Lung microvascular endothelial cell (primary cell): ENCODE data around the gene TBCD. TPM values are rescaled to one million over a fixed set of nuclear protein-coding genes. Genes with fewer than 3 reads are reported as not detected.
A peak's percentile ranks its signal among the peaks of the same experiment; 100 is the strongest.

Experiments used
- DNase-seq, 2 donors: peaks; one replicate each; pipeline versions ENCODE4 v3.0.0 to v3.0.0-alpha.2; 2010; ENCODE audit warnings: low read depth in 2 of 2
- total RNA-seq: library from RNA; depleted of rRNA; stranded (reverse); fragments of >200 nt; gene quantifications from 2 replicates; pipeline ENCODE4 v1.2.1, GENCODE V29; 2014

The TBCD gene
- total RNA-seq, 1 donor from 2014 or later = 44.8 TPM

DNA sequence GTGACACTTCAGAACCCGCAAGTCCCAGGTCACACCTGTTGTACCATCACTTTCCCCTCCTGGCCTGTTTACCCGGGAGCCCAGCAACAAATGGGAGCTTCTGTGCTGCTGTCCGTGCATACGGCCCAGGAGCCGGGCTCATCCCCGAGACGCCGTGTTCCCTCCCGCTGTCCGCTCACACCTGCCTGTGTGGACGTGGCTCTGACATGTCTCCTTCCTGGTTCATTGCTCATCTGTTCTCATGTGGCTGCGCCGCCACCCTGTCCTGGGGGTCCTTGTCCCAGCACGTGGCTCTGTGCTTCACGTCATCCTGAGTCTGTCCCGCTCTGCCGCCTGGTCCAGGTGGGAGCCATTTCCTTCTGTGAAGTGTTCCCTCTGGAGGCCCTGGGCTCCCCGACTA is 37.9 kb downstream of the TBCD start:
- no peak for DNase-seq

- no peak for DNase-seq
Observed at GRCh38 chr17:82790391-82790790, 38.5 kb downstream of the TBCD start.

DNA sequence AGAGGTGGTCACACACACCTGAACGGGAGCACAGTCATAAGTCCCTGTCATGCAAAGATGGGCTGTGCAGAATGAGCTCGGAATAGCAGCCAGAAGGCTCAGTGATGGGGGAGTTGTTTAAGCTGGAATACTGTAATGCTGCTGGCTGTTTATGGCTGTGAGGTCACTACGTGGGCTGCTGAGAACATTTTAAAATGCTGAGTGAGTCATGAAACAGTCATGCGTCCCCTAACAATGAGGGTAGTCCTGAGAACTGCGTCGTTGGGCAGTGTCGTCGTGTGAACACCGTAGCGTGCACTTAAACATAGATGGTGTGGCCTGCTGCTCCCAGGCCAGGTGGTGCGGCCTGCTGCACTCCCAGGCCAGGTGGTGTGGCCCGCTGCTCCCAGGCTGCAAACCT is 39.7 kb downstream of the TBCD start:
- DNase-seq = peak; percentile 60 to 88

GRCh38 chr17:82793974-82794630 is 42.2 kb downstream of the TBCD start:
- DNase-seq = no peak

GRCh38 chr17:82794781-82795482 is 43.1 kb downstream of the TBCD start:
- DNase-seq = peak in 1 of 2 donors; percentile 72

GRCh38 chr17:82795615-82796014 is 43.8 kb downstream of the TBCD start:
- no peak for DNase-seq

- DNase-seq = no peak
Observed at GRCh38 chr17:82797061-82797460, 45.2 kb downstream of the TBCD start.

DNA sequence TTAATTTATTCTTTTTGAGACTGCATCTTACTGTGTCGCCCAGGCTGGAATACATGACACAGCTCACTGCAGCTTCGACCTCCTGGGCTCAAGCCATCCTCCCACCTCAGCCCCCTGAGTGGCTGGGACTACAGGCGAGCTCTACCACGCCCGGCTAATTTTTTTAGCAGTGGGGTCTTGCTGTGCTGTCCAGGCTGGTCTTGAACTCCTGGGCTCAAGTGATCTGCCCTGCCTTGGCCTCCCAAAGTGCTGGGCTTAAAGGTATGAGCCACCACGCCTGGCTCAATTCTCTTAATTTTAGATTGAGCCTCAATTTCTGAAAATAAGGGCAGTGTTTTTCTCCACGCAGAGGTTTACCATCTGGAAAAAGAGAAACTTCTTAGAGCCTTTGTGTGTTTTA is 46.9 kb downstream of the TBCD start:
- no peak for DNase-seq

- no peak for DNase-seq
Observed at GRCh38 chr17:82799591-82799990, 47.7 kb downstream of the TBCD start.

DNA sequence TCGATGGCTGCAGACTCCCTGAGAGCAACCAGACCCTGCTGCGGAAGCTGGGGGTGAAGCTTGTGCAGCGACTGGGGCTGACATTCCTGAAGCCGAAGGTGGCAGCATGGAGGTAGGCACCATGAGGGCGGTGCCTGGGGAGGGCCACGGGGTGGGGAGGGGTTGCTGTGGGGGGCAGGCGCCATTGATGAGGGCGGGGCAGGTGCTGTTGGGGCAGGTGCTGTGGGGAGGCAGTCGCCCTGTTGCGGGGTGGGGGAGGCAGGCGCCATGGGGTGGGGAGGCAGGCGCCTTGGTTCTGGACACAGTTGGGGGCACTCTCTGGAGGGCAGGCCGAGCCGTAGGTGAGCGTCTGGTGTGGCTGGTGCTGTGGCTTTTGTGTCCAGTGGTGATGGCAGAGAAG is 49.0 kb downstream of the TBCD start:
- DNase-seq = no peak

DNA sequence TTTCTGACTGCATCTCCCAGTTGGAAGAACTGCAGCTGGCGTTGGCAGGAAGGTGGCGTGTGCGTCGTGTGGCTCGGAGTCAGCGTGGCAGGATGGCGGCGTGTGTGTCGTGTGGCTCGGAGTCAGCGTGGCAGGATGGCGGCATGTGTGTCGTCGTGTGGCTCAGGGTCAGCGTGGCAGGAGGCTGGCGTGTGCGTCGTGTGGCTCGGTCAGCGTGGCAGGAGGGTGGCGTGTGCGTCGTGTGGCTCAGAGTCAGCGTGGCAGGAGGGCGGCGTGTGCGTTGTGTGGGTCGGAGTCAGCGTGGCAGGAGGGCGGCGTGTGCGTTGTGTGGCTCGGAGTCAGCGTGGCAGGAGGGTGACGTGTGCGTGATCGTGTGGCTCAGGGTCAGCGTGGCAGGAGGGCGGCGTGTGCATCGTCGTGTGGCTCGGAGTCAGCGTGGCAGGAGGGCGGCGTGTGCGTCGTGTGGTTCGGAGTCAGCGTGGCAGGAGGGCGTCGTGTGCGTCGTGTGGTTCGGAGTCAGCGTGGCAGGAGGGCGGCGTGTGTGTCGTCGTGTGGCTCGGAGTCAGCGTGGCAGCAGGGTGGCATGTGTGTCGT is 49.6 kb downstream of the TBCD start:
- no peak for DNase-seq

DNA sequence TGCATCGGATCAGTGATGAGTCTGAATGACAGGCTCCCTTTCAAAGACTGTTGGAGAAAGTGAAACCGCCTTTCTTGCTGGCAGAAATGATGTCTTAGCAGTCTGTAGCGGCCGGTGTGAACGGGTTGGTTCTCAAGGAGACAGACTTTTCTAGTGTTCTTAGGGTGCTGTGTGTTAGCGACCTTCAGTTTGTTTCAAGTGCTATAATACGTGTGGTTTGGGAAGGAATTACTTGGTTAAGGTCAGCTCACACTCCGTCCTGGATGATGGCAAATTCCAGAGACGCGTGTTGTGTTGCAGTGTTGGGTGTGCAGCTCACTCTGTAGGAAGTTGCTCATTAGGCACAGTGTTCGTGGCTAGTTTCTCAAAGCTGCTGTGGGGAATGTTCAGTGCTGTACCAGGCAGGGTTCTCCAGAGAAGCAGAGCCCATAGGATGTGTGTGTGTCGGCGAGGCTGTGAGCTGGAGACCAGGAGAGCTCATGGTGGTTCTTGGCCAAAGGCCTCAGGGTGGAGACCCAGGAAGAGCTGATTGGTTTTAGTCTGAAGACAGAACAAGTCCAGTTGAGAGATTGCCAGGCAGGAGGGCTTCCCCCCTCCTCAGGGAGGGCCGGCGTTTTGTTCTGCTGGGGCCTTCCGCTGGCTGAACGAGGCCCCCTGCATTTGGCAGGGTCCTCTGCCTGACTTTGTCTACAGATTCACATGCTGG is 50.4 kb downstream of the TBCD start:
- DNase-seq = peak in 1 of 2 donors; percentile 33

GRCh38 chr17:82803185-82803584 is 51.3 kb downstream of the TBCD start:
- DNase-seq = no peak

- DNase-seq = no peak
Observed at GRCh38 chr17:82803606-82804005, 51.7 kb downstream of the TBCD start.

- DNase-seq = peak; percentile 31 to 36
Observed at GRCh38 chr17:82804442-82805191, 52.8 kb downstream of the TBCD start.

GRCh38 chr17:82805254-82805653 is 53.4 kb downstream of the TBCD start:
- no peak for DNase-seq

DNA sequence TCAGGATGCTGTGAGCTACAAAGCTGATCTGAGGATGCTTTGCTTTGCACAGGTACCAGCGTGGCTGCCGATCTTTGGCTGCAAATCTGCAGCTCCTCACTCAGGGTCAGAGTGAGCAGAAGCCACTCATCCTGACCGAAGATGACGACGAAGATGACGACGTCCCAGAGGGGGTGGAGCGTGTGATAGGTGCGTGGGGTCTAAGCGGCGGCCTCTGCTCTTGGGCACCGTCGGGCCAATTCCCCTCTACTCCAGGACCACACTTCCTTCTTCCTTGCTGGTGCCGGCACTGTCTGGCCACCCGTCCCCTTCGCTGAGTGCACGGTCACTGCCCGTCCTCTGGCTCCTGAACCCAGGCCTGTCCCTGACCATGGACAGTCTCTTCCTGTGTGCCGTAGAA is 54.0 kb downstream of the TBCD start:
- DNase-seq = no peak

DNA sequence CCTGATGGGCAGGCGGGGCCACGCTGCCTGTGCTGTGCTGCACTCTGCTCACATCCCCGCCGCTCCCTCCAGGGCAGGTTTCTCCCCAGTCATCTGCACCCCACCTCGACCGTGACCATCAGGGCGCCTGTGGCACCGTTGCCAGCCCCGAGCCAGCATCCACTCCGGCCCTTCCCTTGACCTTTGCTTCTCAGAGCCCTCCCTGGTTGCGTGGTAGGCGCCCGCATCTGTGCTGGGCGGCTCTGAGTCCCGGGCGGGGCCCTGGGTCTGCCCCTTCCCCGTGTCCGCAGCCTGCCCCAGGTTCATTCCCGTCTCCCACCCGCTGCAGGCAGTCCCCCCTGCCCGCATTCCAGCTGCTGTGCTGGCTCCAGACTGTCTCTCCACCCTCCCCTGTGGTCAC is 54.8 kb downstream of the TBCD start:
- no peak for DNase-seq

- no peak for DNase-seq
Observed at GRCh38 chr17:82807101-82807500, 55.2 kb downstream of the TBCD start.

GRCh38 chr17:82807562-82807961 is 55.7 kb downstream of the TBCD start:
- peak in 1 of 2 donors; percentile 25 for DNase-seq

GRCh38 chr17:82808006-82808405 is 56.1 kb downstream of the TBCD start:
- no peak for DNase-seq
